ENCODE data around the gene ERVV-1.

DNA sequence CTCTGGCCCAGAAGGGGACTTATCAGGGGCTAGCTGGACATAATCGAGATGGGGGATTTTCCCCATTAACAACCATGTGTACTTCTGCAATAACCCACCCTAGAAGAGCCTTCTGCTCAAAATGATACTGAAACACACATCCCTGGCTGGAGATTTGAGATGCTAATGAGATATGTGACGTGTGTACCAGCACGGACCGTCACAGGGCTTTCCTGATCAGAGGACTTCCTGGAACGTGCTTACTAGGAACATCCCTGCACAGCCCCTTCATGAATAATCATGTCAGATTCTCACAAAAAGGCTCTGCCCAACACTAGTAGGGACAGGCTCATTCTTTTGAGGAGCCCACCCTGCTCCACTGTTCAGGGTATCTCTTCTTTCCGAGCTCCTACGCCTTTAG lies 6.5 kb upstream of the ERVV-1 start:
- TF ChIP-seq CTCF (IDR thresholded peaks at IDR 0.05) (no peak), POLR2AphosphoS5 (IDR thresholded peaks at IDR 0.05) (no peak)

Data from gastroesophageal sphincter (tissue), 3 donors.